Stimulated activated CD4-positive, alpha-beta T cell treated with anti-CD3 and anti-CD28 coated beads, Interleukin-1b, Interleukin-23, amount 100 ng/mL, for 24 hours (primary cell): ENCODE measurements around the gene ALAD.
"Not testable (repeated sequence)": the region's sequence is repeated elsewhere in the genome, so short reads cannot be mapped to it uniquely, and the experiment has no call there.

ENCODE experiments used
- DNase-seq, 4 experiments: peaks; one replicate each; pipeline ENCODE4 v3.0.0-alpha.2; 2020; ENCODE audit warnings: low read depth in 4 of 4, low spot score in 1 of 4

ALAD gene

DNA sequence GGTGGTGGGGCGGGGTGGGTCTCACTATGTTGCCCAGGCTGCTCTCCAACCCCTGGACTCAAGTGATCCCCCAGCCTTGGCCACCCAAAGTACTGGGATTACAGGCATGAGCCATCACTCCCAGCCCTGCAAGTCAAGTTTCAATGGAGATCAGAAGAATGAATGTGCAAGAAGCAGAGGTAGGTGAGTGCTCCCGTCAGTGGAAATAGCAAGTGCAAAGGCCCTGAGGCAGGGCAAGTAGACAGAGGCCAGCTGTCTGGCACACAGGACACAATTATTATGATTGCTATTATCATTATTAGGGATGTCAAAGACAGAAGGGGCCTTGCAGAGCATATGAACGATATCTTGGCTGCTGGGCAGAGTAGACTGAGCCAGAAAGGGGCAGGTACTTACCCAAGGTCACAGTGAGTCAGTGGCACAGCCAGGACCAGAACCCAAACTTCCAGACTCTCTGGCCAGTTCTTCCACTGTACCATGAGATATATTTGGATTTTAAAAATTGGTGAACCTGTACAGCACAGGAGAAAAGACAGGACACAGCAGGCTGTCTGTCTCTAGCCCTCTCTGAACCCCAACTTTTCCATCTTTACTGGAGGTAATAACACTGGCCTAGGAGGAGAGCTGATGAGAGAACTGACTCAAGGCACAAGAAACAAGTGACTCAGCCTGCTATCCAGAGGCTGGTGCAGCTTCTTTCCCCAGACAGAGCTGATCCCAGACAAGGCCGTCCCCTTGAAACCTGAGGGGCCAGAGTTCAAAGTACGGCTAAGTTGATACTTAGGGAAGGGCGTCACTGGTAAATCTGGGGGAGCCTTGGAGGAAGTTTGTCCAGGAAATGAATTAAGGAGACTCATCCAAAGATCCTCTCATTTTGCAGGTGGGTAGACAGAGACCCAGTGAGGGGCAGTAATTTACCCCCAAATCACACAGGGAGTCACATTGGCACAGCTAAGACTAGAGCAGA, 25.7 kb downstream of the ALAD start:
- DNase-seq, result no peak

DNA sequence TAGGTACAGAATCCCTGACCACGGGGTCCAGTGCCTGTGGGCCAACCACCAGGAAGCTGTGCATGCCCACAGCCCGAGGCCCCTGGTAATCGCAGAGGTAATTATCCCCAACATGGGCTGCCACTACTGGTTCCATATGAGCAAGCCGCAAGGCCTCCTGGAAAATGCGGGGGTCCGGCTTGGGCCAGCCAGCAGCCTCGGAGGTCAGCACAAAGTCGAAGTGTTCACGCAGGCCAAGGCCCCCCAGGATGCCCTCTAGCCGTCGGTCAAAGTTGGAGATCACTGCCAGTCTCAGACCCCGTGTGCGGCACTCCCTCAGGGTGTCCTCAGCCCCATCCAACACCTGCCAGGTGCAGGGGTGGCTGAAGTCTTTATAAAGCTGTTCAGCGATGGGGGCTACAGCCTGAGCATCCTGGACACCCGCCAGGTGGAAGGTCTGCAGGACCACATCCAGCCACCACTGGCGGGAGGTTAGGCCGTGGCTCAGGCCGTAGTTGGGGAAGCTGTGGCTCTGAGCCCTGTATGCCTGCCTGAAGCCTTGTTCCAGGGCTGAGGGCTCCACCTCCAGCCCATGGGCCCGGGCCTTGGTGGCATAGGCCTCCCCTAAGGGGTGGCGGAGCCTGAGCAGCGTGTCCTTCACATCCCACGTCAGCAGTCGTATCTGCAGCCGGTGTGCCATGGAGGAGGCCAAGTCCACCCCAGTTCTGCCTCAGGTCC, 27.2 kb downstream of the ALAD start:
- no peak for DNase-seq

DNA sequence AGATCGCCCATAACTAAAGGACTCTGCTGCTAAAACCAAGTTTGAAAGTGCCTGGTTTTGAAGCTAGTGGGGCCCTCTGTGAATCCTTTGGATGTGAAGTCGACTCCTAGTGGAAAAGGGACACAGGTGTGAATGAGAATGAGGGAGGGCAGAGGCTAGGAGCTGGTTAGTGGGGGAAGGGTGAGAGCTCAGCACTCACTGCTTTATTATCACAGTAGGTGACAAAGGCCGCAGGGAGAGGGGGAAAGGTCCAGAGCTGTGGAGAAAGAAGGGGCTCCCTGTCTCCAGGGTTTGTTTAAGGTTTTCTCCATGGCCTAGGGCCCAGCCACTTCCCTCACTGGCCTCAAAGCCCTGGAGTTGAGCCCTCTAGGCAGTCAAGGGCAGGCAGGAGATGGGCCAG, 27.8 kb downstream of the ALAD start:
- DNase-seq, result no peak

DNA sequence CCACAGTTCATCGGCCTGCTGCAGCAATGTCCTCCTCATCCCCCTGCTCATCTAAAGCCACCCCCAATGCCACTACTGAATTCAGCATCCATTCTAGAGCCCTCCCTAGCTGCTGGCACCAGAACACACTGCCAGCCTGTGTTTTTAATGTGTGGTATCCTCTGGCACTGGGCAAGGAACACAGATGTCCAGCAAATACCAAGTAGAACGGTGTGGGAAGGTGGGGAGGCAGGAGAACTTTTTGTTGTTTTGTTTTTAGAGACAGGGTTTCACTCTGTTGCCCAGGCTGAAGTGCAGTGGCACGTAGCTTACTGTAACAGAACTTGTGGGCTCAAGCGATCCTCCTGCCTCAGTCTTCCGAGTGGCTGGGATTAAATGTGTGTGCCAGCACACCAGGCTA, 29.0 kb downstream of the ALAD start:
- no peak for DNase-seq

DNA sequence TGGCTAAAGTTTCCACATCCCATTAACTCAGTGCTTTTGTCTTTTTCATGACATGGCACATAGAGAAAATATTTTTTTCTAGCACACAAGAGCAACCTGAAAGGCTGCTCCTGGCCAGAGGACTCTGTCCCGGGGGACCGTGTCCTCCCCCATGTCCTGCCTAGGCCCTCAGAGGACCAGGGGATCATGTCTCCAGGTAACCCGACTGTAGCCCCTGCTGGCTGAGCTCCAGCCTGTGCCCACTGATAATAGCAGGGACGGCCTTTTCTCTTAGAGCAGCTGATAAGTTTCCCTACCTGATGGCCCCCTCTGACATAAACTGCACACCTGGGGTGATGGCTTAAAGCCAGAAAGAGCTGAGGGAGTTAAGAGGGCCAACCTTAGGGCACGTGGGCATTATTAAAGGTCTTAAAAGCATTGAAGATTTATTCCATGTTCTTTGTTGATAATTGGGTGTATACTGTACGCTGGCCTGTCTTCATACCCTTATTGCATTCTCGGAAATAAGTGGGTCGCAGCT, 30.2 kb downstream of the ALAD start:
- DNase-seq, result no peak

DNA sequence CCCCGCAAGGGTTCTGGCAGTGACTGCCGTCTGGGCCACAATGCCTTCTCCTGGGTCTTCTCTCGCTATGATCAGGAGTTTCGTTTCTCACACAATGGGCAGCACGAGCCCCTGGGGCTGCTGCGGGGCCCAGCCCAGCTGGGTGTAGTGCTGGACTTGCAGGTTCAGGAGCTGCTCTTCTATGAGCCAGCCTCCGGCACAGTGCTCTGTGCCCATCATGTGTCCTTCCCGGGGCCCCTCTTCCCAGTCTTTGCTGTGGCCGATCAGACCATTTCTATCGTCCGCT, 31.3 kb downstream of the ALAD start:
- DNase-seq, result no peak

DNA sequence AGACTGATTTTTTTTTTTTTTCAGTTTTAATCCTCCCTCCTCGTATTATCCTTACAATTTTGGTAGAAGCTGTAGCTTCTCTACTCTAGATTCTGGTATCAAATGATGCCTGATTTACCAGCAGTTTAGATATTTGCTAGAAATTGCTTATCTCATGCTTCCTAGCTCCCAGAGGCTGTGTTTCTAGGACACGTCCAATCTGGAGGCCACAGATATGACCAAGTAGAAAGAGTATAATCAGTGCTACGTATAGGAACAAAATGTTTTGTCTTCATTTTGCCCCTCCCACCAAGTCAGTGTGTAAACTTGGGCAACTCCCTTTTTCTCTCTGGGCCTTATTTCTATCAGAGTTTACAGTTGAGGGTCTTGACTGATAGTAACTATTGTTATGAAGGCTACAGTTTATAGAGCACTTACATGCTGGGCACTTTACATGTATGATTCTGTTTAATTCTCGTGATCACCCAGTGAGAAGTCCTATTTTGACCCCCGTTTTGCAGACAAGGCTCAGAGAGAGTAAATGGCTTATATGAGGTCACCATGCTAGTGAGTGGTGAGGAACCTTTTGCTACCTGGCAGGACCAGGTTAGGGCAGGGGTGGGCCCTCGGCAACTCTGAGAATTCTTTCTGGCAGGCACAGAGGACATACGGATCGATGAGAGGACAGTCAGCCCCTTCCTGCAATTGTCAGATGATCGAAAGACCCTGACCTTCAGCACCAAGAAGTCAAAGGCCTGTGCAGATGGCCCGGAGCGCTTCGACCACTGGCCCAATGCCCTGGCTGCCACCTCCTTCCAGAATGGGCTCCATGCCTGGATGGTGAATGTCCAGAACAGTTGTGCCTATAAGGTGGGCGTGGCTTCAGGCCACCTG, 31.9 kb downstream of the ALAD start:
- DNase-seq, result no peak

DNA sequence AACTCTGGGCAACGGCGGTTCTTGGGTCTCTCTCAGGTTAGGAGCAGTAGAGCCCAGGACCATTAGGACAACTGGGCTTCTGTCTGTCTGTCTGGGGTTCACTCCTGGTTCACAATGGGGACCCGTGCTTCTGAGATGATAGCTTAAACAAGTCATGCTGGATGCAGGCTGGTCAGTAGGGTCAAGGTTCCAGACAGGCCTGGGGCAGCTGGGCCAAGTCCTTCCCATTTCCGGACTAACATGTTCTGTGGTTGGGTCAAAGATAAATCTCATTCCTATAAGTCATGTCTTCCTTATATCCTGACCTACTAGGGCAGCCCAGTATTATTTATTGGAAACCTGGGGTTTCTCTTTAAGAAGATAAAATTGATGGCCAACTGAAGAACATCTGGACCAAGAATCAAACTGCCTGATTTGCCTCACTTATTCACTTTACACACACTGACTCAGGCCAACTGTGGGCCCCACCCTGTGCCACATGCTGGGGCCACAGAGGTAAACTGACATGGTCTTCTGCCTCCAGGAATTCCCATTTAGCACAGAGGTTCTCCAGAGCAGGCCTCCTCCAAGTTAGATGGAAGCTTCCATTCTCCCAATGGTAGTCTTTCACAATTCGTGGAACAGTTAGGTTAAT, 32.6 kb downstream of the ALAD start:
- DNase-seq, result no peak

DNA sequence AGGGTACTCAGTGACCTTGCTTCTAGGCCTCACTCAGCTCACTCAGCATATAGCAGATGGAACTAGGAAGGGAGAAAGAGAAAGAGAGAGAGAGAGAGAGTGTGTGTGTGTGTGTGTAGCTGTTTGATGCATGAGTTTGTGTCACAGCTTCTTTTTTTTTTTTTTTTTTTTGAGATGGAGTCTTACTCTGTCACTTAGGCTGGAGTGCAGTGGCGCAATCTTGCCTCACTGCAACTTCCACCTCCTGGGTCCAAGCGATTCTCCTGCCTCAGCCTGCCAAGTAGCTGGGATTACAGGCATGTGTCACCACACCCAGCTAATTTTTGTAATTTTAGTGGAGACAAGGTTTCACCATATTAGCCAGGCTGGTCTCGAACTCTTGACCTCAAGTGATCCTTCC, 35.4 kb downstream of the ALAD start:
- not testable (repeated sequence) for DNase-seq

DNA sequence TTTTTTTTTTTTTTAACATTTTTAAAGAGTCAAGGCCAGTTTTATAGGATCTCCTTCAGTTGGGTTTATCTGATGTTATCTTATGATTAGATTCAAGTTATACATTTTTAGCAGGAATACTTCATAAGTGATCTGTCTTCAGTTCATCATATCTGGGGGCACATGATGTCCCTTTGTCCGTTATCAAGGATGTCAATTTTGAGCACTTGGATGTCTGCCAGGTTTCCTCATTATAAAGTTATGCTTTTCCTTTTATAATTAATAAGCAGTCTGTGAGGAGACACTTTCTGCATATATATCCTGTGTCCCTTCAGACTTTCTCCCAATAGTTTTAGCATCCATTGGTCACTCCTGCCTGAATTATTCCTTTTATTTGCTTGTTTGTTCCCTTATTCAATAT, 36.1 kb downstream of the ALAD start:
- no peak for DNase-seq

DNA sequence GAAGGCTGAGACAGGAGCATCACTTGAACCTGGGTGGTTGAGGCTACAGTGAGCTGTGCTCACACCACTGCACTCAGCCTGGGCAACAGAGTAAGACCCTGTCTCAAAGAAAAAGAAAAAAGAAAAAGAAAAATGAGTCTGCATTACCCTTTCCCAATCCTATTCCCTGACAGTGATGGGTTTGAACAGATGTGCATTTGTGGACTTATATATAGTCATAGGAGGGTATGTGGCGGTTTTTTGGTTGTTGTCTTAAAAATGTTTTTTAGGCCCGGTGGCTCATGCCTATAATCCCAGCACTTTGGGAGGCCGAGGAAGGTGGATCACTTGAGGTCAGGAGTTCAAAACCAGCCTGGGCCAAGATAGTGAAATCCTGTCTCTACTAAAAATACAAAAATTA, 37.7 kb downstream of the ALAD start:
- no peak for DNase-seq

DNA sequence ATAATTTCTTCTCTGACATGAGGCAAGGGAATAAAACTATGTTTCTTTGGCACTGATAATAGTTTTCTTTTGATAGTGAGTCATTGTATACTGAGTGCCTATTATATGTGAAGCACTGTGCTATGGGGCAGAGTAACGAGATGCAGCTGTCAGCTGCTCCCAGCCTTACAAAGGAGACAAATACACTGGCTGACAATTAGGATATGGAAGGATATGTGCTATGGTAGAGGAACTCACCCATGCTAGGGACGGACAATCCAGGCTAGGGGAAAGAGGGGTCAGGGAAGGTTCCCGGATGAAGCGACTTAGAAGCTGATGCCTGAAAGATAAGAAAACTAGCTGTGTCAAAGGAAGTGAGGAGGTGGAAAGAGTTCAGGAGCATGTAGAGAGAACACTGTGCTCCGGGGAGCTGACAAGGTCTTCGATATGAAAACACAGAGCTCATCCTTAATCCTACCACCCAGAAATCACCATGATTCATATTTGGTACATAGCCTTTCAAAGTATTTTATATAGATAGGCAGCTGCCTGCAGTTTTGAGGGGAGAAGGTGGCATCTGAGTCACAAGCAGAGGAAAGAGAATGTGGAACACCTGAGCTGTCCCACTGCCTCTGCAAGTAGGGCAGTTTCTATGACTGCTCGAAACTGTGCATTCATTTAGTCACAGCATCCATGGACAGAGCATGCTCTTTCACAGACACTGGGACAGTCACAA, 39.6 kb downstream of the ALAD start:
- peak in 1 of 4 experiments; percentile 18 for DNase-seq

DNA sequence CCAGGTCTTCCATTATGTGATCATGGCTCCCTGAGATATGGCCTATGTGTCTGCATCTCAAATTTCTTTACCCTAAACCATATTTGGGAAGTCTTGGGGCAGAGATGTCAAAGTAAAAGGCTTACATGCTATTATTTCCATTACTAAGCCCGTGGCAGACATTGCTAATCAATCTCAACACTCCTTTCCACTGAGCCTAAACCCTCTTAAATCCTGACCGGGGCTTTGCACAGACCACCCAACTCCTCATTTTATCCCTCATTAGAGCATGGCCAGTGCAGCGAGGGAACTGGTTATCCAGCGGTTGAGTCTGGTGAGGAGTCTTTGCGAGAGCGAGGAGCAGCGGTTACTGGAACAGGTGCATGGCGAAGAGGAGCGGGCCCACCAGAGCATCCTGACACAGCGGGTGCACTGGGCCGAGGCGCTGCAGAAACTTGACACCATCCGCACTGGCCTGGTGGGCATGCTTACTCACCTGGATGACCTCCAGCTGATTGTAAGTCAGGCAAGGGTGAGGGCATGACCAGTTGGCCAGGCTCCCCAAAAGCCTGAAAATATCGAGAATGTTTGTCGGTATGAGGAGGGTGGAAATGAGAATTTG, 40.7 kb downstream of the ALAD start:
- no peak for DNase-seq

DNA sequence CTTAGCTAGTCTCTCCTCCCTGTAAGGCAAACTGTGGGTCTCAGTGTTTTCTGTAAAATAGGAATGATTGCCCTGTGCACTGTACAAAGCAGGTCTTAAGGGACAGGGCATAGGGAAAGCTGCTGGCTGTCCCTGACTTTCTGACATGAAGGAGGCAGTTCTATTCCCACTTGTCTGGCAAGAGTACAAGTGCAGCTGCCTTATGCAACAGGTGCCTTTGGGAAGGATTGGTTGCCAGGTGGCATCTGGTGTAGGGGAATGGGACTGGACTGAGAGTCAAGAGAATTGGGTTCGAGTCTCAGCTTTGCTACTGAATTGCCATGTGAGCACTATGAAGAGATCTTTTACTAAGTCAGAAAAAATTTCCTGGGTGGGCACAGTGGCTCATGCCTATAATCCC, 41.7 kb downstream of the ALAD start:
- DNase-seq, result no peak

DNA sequence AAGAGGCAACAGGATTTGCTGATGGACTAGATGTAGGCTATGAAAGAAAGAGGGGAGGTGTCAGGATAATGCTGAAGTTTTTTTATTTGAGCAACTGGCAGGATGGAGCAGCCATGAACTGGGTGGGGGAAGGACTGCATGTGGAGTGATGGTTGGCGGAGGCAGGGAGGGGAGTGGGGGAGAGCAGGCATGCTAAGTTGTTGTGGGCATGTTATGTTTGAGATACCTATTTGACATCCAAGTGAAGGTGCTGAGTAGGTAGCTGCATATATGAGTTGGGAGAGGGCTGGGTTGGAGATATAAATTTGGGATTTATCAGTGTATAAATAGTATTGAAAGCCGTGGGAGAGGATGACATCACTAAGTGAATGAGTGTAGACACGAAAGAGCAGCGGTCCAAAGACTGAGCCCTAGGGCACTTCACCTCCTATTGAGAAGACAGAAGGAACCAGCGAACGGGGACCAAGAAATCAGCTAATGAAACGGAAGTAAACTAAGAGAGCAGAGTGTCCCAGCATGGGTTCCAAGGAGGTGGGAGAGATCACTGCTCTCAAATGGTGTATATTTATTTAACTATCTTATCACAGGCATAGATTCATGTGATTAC, 44.3 kb downstream of the ALAD start:
- DNase-seq, result no peak

DNA sequence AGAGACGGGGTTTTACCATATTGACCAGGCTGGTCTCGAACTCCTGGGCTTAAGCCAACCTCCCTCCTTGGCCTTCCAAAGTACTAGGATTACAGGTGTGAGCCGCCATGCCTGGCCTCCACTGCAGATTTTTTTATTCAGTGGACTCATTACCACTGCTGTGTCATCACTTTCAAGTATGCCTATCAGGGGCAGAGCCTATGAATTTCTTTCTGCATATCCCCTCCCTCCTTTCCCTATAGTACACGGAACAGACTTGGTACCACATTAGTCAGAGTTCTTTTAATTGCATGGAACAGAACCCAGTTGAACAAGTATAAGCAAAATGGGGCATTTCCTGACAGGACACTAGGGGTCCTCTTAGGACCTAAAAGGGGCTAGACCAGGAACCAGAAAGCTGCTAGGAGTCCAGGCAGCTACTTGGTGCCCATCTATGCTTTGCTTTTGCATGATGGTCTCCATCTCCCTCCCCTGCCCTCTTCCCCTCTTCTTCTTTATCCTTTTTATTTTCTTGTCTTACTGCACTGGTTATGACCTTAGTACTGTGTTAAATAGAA, 46.0 kb downstream of the ALAD start:
- DNase-seq, result no peak

DNA sequence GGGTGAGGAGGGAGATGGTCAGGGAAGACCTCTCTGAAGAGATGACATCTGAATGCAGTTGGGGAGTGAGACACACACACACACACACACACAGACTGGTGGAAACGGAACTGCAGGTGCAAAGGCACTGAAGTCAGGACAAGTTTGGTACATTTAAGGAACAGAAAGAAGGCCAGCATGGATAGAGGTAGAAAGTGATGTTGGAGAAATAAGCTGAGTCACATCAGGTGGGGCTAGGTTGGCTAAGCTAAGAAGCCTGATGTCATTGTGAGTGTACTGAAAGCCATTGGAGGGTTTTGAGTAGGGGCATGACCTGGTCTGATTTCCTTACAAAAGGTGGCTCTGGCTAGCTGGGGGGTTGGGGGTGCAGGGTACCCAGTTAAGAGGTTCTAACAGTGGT, 48.7 kb downstream of the ALAD start:
- DNase-seq, result no peak

DNA sequence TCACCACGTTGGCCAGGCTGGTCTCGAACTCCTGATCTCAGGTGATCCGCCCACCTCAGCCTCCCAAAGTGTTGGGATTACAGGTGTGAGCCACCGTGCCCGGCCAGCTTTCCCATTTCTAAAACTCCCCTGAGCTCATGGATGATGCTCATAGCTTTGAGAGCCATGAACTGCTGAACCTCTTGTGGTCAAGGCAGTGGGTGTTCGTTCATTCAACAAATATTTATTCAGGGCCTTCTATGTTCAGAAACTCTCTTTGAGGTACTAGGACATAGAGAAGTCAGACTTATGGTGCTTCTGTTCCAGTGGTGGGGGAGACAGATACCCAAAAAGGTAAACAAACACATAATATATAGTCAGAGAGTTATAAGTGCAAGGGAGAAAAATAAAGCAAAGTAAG, 49.1 kb downstream of the ALAD start:
- DNase-seq, result no peak

DNA sequence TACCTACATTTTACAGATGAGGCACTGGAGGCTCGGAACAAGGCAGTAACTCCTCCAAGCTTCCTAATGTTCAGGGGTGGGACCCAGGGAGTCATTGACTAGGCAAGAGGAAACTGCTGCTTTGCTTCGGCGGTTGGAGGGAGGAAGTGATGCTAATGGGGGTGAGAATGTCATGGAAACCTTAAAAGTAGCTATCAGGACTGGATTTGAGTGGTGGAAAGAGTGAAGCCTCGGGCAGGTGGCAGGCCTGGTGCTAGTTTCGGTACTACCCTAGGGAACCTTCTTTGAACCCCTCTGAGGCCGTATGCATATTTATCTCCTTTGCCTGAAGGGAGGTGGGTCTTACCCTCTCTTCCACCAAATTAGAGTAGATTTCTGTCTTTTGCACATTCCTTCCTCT, 50.1 kb downstream of the ALAD start:
- DNase-seq, result peak in 1 of 4 experiments; percentile 34
